ENCODE data around the gene TRAM2.
A peak's percentile ranks its signal among the peaks of the same experiment; 100 is the strongest.

Gene TRAM2

DNA sequence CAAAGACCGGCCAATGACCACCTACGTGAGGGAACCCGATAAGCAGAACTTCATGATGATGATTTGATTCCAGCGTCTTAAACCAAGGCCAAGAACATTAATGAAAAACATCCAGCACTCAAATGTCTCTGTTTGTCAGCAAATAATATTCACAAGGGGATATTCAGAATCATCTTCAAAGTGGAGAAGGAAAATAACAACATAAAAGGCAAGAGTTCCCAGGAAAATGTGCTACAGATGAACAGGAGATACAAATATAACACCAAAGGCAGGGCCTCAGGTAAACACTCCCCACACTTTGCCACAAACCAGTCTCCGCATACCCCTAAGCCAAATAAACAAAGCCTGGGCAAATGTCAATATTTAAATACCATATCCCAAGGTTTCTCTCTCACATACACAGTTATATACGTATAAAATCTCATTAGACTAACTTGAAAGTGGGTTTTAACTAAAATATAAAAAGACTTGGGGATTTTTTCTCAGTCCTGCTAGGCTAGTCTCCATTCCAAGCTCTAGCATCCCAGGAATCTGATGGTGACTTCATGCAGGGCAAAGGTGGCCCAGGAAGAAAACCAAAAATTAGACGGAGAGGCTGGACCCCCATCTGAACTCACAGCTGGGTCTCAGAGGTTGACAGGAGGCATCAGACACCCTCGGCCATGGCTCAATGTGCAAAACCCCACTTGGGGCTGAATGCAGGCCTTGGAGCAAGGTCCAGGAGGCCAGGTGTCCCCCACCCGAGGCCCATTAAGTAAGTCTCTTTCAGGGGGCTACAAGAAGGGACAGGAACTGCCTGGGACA, 32.1 kb downstream of the TRAM2 start:
- no peak for DNase-seq

DNA sequence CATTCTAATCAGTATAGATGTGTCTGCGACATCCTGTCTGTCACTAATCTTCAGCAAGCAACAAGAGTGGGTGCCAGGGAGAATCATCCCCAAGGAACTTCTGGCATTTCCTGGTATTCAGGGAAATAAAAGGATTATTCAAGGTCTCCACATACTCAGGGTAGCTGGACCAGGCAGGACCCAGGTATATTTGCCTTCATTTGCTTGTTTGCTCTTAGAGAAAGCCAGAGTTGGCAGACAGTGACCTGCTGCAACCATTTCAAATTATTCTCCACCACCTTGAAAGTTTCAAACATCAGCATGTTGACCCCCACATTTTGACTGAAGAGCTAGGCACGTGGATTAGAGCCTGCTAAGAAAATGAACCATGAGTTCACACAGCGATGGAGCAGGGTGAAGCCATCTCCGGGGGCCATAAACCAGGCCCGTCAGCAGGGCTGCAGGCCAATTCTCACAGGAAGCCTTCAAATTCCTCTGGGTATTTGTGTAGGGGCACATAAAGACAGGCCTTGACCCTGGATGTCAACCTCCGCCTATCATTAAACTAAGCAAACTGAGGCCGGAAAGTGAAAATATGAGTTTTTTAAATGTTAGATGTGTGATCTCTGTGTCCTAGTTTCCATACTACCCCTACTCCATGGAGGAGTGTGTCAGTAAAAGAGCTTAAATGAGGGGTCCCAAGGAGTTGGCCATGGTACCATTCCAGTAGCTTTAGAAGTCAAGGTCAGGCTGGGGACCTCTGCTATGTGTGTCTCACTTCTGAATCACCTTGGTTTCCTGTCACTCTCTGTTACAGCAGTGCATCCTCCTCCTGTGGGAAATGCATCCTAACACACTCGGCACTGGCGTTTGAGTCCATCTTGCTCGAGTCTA, 32.9 kb downstream of the TRAM2 start:
- DNase-seq, result no peak

- no peak for DNase-seq
Observed at GRCh38 chr6:52543262-52543661, 33.6 kb downstream of the TRAM2 start.

- no peak for DNase-seq
Observed at GRCh38 chr6:52541135-52541534, 35.7 kb downstream of the TRAM2 start.

DNA sequence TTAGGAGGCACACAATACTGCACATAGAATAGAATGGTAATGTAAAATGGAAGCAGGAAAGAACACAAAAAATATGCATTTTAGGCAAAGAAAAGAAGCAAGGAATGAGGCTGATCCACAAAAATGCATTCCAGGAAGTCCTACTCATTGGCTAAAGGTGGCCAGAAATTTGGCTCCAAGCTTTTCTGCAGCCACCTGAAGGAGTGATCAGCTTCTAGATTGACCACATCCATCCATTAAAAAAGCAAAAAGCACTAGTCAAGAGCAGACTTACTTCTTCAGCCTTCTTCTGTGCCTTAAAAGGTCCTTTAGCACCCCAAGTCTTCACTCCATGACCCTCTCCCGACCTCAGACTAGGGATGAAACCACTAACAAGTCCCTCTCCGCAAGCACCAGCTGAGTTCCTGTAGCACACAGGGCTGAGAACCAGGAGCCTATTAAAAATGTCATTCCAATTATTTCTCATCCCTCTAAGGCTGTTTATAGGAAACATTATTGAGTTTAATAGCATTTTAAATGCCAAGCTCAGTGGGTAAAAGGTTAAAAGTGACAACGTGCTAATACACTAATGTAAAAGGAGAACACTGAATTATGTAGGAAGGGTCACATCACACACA, 36.5 kb downstream of the TRAM2 start:
- DNase-seq, result no peak

- DNase-seq, result no peak
Observed at GRCh38 chr6:52539607-52540006, 37.3 kb downstream of the TRAM2 start.

GRCh38 chr6:52538901-52539354, 37.9 kb downstream of the TRAM2 start:
- no peak for DNase-seq

- DNase-seq, result no peak
Observed at GRCh38 chr6:52538252-52538900, 38.5 kb downstream of the TRAM2 start.

- no peak for DNase-seq
Observed at GRCh38 chr6:52537001-52537753, 39.7 kb downstream of the TRAM2 start.

- DNase-seq, result no peak
Observed at GRCh38 chr6:52536424-52536916, 40.4 kb downstream of the TRAM2 start.

GRCh38 chr6:52535711-52536423, 41.0 kb downstream of the TRAM2 start:
- no peak for DNase-seq

DNA sequence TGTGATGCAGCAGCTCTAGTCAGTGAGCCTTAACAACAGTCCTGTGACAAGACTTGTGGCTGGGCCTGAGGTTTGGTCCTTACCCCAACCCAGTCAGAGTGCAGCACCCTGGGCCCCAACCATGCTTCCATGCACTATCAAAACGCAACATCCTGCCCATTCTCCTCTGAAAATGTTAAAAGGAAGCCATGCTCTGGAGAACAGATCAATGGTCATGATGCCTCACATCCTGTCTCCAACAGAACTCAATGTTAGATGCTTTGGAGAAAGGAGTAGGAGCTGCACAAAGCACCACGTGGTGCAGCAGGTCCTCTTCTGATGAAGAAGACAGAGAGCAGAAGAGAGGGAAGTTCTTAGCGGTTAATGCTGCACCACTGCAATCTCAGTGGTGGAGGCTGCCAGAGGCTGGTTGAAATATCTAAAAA, 41.9 kb downstream of the TRAM2 start:
- DNase-seq, result no peak

- no peak for DNase-seq
Observed at GRCh38 chr6:52534363-52534762, 42.5 kb downstream of the TRAM2 start.

DNA sequence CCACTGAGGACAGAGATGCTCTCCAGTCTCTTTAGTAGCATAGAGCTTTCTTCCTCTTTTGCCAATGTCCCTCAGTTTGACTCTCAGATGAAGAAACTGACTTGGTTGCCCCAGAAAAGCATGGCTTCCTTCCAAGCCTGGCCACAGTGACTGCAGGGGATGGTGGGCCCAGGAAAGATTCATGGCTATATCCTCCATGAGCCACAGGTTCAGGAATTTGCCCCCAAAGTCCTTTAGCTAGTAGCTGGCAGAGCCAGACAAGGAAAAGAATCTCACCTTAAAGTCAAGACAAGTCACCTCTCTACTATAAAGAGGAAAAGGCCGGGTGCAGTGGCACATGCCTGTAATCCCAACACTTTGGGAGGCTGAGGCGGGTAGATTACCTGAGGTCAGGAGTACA, 43.4 kb downstream of the TRAM2 start:
- DNase-seq, result no peak

GRCh38 chr6:52532457-52532856, 44.4 kb downstream of the TRAM2 start:
- DNase-seq, result no peak

DNA sequence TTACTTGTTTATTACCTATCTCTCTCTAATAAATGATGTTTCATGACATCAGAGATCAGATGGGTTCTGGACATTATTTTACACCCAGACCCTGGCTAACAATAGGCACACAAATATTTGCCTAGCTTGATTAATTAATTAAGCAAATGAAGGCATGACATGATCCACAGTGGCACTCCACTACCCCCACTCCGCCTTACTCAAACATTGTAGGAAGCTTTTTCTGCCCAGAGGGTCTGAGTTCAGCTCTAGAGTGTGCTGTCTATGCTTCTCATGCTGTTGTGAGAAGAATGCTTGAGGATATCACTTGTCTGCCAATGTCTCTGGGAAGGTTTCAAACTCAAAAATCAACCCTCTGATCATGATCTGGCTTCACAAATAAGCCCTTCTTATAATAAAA, 45.0 kb downstream of the TRAM2 start:
- DNase-seq, result peak; percentile 38

GRCh38 chr6:52531396-52531795, 45.5 kb downstream of the TRAM2 start:
- no peak for DNase-seq

- DNase-seq, result no peak
Observed at GRCh38 chr6:52530351-52530750, 46.5 kb downstream of the TRAM2 start.

- no peak for DNase-seq
Observed at GRCh38 chr6:52529311-52529710, 47.5 kb downstream of the TRAM2 start.

- no peak for DNase-seq
Observed at GRCh38 chr6:52527436-52527835, 49.4 kb downstream of the TRAM2 start.

- no peak for DNase-seq
Observed at GRCh38 chr6:52526634-52527033, 50.2 kb downstream of the TRAM2 start.

Measured in NCI-H526 treated with DMSO at 0.1 percent for 48 hours (cell line).